OCI-LY3 (cell line): ENCODE results near the gene CALHM5.
A peak's percentile ranks its signal among the peaks of the same experiment; 100 is the strongest.

Source experiments
- H2AFZ ChIP-seq: fragments of 200-600, 300-600 bp; shearing (Covaris generic); 2 replicates; pipeline ENCODE4 v1.6.0; 2014; ENCODE audit warnings: antibody characterized with exemption, low read depth, low read length
- H3K27ac ChIP-seq: fragments of 200-600, 300-600 bp; sonication (generic); 2 replicates; pipeline ENCODE4 v1.5.1; 2014; ENCODE audit warnings: mild to moderate bottlenecking, low read length, moderate library complexity, mixed read lengths
- H3K27me3 ChIP-seq: fragments of 200-600, 300-600 bp; sonication (generic); 2 replicates; pipeline ENCODE4 v1.6.1; 2014; ENCODE audit warnings: low read depth, low read length, mixed read lengths
- H3K36me3 ChIP-seq: fragments of 200-600, 300-600 bp; sonication (generic); replicated peaks from 2 replicates; pipeline ENCODE3; 2014; ENCODE audit warnings: low read depth, low read length, mixed read lengths
- H3K4me1 ChIP-seq: fragments of 300-600, 200-600 bp; sonication (generic); 2 replicates; pipeline ENCODE4 v1.6.1; 2014; ENCODE audit warnings: low read length, mixed read lengths
- H3K4me2 ChIP-seq: fragments of 200-600, 300-600 bp; sonication (generic); 2 replicates; pipeline ENCODE4 v1.6.1; 2014; ENCODE audit warnings: low read length, mixed read lengths
- H3K4me3 ChIP-seq: fragments of 300-600, 200-600 bp; sonication (generic); 2 replicates; pipeline ENCODE4 v1.5.1; 2014; ENCODE audit warnings: antibody characterized with exemption, mild to moderate bottlenecking, low read length, moderate library complexity
- H3K79me2 ChIP-seq: fragments of 300-600, 200-600 bp; shearing (Covaris generic); 2 replicates; pipeline ENCODE4 v1.6.1; 2014; ENCODE audit warnings: mild to moderate bottlenecking, low read length, mixed read lengths
- H3K9ac ChIP-seq: fragments of 300-600, 200-600 bp; shearing (Covaris generic); 2 replicates; pipeline ENCODE4 v1.6.0; 2014; ENCODE audit warnings: mild to moderate bottlenecking, low read length, moderate library complexity
- H3K9me3 ChIP-seq: fragments of 200-600, 300-600 bp; shearing (Covaris generic); 2 replicates; pipeline ENCODE4 v1.6.1; 2014; ENCODE audit warnings: low read length, mixed read lengths; ENCODE audit not compliant: insufficient read depth
- H4K20me1 ChIP-seq: fragments of 200-600, 300-600 bp; sonication (generic); 2 replicates; pipeline ENCODE4 v1.6.1; 2016; ENCODE audit warnings: low read length, mixed read lengths; ENCODE audit not compliant: insufficient read depth
- EZH2phosphoT487 ChIP-seq: fragments of 200-600 bp; shearing (Covaris generic); IDR thresholded peaks from 2 replicates; pipeline ENCODE4 v1.6.1; 2018; ENCODE audit warnings: antibody characterized with exemption, mixed run types, low read depth
- TF ChIP-seq, protein P1 (sequence below): fragments of 200-600, 300-600 bp; sonication (generic); IDR thresholded peaks from 2 replicates; pipeline ENCODE4 v1.5.1; 2014; ENCODE audit warnings: antibody characterized with exemption, low read length, low read depth

The CALHM5 gene

DNA sequence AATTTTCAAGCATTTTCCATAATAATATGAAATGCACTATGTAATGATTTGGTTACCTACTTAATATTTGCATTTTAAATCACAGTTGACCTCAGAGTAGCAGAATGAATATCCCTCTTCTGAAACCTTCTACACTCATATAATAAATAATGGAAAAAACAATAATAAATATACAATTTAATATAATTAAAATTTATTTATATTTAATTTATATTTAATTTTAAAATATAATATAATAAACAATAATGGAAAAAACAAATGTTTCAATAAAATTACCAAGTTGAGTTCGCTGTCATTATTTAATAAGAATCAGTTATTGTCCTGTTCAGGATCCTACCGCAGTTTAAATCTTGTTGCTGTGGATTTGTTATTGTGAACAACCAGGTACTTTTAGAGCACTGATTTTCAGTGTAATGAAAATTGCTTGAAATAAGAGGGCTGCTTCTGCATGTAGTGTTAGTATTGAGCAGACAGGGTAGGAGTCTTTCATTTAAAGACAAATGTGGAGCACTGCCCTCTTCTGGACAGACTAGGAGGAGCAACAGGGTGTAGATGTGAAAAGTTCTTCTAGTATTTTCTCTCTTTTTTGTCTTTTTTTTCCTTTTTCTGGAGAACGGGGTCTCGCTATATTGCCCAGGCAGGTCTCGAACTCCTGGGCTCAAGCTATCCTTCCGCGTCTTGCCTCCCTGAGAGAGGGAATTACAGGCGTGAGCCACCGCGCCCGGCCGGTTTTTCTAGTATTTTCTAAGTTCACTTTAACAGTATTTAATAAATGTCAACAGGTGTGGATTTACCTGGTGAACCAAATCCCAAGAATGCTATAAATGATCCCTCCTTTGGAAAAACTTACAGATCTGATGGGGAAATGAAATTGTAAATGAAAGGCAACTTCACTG lies 20.5 kb downstream of the CALHM5 start:
- H3K27me3 ChIP-seq, result no peaks in the 10 kb centered on the region
- H3K4me2 ChIP-seq, result peak overlapping the region; percentile 28
- H3K9ac ChIP-seq, result no peak overlapping the region
- H3K27ac ChIP-seq, result no peak overlapping the region
- peaks cover 38% of the 10 kb centered on the region for H3K4me1 ChIP-seq
- no peak overlapping the region for H3K4me3 ChIP-seq
- no peaks in the 10 kb centered on the region for H3K36me3 ChIP-seq
- no peaks in the 10 kb centered on the region for H3K9me3 ChIP-seq
- no peak overlapping the region for H2AFZ ChIP-seq
- H3K79me2 ChIP-seq, result no peaks in the 10 kb centered on the region
- TF ChIP-seq EZH2phosphoT487, result no peak
- TF ChIP-seq, protein P1, sequence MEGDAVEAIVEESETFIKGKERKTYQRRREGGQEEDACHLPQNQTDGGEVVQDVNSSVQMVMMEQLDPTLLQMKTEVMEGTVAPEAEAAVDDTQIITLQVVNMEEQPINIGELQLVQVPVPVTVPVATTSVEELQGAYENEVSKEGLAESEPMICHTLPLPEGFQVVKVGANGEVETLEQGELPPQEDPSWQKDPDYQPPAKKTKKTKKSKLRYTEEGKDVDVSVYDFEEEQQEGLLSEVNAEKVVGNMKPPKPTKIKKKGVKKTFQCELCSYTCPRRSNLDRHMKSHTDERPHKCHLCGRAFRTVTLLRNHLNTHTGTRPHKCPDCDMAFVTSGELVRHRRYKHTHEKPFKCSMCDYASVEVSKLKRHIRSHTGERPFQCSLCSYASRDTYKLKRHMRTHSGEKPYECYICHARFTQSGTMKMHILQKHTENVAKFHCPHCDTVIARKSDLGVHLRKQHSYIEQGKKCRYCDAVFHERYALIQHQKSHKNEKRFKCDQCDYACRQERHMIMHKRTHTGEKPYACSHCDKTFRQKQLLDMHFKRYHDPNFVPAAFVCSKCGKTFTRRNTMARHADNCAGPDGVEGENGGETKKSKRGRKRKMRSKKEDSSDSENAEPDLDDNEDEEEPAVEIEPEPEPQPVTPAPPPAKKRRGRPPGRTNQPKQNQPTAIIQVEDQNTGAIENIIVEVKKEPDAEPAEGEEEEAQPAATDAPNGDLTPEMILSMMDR, result peak; percentile 62
- no peaks in the 10 kb centered on the region for H4K20me1 ChIP-seq

DNA sequence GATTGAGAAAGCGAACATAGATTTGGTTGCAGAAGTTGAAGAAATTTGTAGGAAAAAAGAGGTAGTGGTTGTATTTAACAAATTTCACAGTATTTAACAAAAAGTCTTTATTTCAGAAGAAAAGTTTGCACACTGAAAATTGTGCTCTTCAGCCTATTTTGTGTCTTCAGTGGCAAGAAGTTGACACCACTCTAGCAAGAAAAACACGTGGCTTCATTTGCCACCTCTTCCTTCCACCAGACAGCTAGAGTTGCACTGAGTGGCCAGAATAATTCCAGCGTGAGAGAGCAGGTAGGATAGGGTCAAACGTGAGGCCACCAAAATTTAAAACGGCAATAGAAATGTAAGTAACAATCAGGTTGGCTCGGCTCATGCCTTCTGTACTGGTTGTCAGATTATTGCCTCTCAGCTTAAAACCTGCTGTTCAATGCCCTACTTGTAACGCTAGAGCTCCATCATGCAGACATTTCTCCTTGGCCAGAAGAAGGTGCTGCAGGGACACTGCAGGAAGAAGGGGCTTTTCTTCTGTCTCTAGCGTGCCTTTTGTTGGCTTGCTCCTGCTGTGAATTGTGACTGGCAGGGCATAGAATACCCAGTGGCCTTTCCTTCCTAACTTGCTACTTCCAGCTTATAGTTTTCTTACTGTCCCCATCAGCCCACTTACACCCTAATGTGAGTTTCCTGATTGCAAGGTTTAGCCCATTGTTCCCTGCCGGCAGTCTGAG lies 22.0 kb downstream of the CALHM5 start:
- no peak for TF ChIP-seq EZH2phosphoT487
- TF ChIP-seq, protein P1, result no peak

DNA sequence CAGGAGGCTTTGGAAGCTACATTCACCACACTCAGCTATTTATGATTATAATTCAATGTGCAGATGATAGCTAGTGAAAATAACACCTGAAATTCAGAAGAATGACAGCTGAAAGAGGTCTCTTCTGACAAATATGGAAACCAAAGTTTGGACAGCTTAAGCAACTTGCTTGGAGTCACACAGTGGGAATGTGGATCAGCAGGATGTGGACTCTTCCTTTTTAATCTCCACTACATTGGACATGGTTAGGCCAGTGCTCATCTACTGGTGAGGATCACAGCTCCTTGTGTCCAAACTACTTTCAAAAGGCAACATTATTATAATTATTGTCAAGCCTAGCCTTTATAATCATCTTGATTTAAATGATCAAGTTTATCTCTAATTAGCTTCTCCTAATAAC lies 23.7 kb downstream of the CALHM5 start:
- Histone ChIP-seq H3K27ac (no peak overlapping the region), H4K20me1 (no peaks in the 10 kb centered on the region), H2AFZ (no peak overlapping the region), H3K4me1 (peaks cover 16% of the 10 kb centered on the region), H3K4me2 (no peak overlapping the region), H3K4me3 (no peak overlapping the region), H3K36me3 (no peaks in the 10 kb centered on the region), H3K79me2 (no peaks in the 10 kb centered on the region), H3K9ac (no peak overlapping the region), H3K9me3 (no peaks in the 10 kb centered on the region), H3K27me3 (no peaks in the 10 kb centered on the region)
- no peak for TF ChIP-seq EZH2phosphoT487
- TF ChIP-seq, protein P1, result no peak

More for the DNA sequence above, 22.0 kb downstream of the CALHM5 start:
- no peaks in the 10 kb centered on the region for H3K36me3 ChIP-seq
- H3K4me2 ChIP-seq, result no peak overlapping the region
- H3K4me3 ChIP-seq, result no peak overlapping the region
- H3K4me1 ChIP-seq, result peaks cover 28% of the 10 kb centered on the region
- H4K20me1 ChIP-seq, result no peaks in the 10 kb centered on the region
- H2AFZ ChIP-seq, result no peak overlapping the region
- H3K9me3 ChIP-seq, result no peaks in the 10 kb centered on the region
- H3K79me2 ChIP-seq, result no peaks in the 10 kb centered on the region
- no peak overlapping the region for H3K9ac ChIP-seq
- H3K27ac ChIP-seq, result no peak overlapping the region
- H3K27me3 ChIP-seq, result no peaks in the 10 kb centered on the region

DNA sequence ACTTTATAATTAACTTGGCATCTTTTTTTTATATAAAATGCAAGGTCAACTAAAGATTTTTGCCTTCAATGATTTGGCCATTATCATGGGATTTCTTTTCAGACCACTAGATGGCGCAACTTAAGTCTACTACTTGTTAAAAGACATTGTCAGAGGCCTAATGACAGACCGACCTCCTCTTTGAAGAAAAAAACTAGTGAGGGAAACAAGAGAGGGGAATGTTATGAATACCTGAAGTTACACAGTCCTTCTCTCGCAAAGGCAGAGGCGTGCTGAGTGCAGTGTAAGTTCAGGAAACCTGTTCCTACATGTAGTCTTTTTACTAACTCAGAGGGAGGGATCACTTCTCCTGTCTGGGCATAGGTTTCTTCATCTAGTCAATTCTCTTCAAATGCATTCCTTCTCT lies 24.8 kb downstream of the CALHM5 start:
- H3K4me2 ChIP-seq, result no peak overlapping the region
- peak overlapping the region; percentile 87 for H2AFZ ChIP-seq
- no peak overlapping the region for H3K4me3 ChIP-seq
- H3K9ac ChIP-seq, result no peak overlapping the region
- no peaks in the 10 kb centered on the region for H3K79me2 ChIP-seq
- H3K36me3 ChIP-seq, result no peaks in the 10 kb centered on the region
- TF ChIP-seq, protein P1, result peak; percentile 65
- TF ChIP-seq EZH2phosphoT487, result no peak
- H3K9me3 ChIP-seq, result no peaks in the 10 kb centered on the region
- H4K20me1 ChIP-seq, result no peaks in the 10 kb centered on the region
- peaks cover 10% of the 10 kb centered on the region for H3K4me1 ChIP-seq
- H3K27me3 ChIP-seq, result peaks cover 6% of the 10 kb centered on the region; the same call in 1 of the 2 replicates
- H3K27ac ChIP-seq, result no peak overlapping the region
